Thyroid gland (tissue), 4 donors: ENCODE data around the gene CDC42SE2.

Source experiments
- POLR2A ChIP-seq, 2 donors: fragments of 450-650 bp; IDR thresholded peaks; one replicate each; pipeline ENCODE4 v1.6.1; 2017; ENCODE audit warnings: antibody characterized with exemption in 2 of 2, mild to moderate bottlenecking in 2 of 2, moderate library complexity in 1 of 2
- TF ChIP-seq, protein P1 (sequence below), 6 experiments: fragments of 200-600 bp in 3 of 6; fragments of 450-650 bp in 3 of 6; sonication (generic) in 3 of 6; IDR thresholded peaks; one replicate each; pipeline ENCODE4 v1.5.1; 2016 to 2019; ENCODE audit warnings: antibody characterized with exemption in 6 of 6, mild to moderate bottlenecking in 2 of 6, inconsistent platforms in 1 of 6, moderate library complexity in 1 of 6

DNA sequence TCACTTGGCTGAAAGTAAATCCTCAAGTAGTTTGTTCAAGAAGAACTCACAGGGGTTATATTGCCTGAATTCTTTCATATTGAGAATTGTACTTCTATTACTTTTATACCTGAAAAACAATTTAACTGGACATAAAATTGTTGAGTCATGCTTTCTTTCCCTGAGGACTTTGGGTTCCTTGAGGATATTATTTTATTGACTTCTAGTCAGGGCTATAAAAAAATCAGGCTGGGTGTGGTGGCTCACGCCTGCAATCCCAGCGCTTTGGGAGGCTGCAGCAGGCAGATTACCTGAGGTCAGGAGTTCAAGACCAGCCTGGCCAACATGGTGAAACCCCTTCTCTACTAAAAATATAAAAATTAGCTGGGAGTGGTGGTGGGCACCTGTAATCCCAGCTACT, 17.9 kb upstream of the CDC42SE2 start:
- TF ChIP-seq, protein P1, sequence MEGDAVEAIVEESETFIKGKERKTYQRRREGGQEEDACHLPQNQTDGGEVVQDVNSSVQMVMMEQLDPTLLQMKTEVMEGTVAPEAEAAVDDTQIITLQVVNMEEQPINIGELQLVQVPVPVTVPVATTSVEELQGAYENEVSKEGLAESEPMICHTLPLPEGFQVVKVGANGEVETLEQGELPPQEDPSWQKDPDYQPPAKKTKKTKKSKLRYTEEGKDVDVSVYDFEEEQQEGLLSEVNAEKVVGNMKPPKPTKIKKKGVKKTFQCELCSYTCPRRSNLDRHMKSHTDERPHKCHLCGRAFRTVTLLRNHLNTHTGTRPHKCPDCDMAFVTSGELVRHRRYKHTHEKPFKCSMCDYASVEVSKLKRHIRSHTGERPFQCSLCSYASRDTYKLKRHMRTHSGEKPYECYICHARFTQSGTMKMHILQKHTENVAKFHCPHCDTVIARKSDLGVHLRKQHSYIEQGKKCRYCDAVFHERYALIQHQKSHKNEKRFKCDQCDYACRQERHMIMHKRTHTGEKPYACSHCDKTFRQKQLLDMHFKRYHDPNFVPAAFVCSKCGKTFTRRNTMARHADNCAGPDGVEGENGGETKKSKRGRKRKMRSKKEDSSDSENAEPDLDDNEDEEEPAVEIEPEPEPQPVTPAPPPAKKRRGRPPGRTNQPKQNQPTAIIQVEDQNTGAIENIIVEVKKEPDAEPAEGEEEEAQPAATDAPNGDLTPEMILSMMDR (IDR thresholded peaks at IDR 0.05), result no peak
- no peak for TF ChIP-seq POLR2A (IDR thresholded peaks at IDR 0.05)
